ENCODE measurements around the gene MYO5A.
"Not testable (repeated sequence)": the region's sequence is repeated elsewhere in the genome, so short reads cannot be mapped to it uniquely, and the experiment has no call there.

Gene MYO5A

GRCh38 chr15:52462806-52463360 lies 65.8 kb downstream of the MYO5A start:
- Histone ChIP-seq H3K36me3 (ENCODE audit: control insufficient read depth in 2 of 2, insufficient read depth in 2 of 2, low read length in 2 of 2) (no peaks in the 10 kb centered on the region), H3K9me3 (ENCODE audit: control insufficient read depth in 2 of 2, low read length in 2 of 2) (peaks cover 0 to 2% of the 10 kb centered on the region in 2 donors), H3K4me3 (ENCODE audit: low read length in 2 of 2) (no peak overlapping the region), H3K4me1 (ENCODE audit: control insufficient read depth, insufficient read depth, low read length) (no peaks in the 10 kb centered on the region), H3K27me3 (ENCODE audit: control insufficient read depth in 1 of 2, insufficient read depth in 2 of 2, low read length in 2 of 2) (no peaks in the 10 kb centered on the region), H3K27ac (ENCODE audit: low read length) (no peak overlapping the region), H3K9ac (ENCODE audit: low read length in 2 of 2) (no peak overlapping the region)

GRCh38 chr15:52459701-52460100 lies 69.0 kb downstream of the MYO5A start:
- not testable (repeated sequence) for H3K27me3 ChIP-seq (ENCODE audit: control insufficient read depth in 1 of 2, insufficient read depth in 2 of 2, low read length in 2 of 2); H3K4me3 ChIP-seq (ENCODE audit: low read length in 2 of 2); H3K27ac ChIP-seq (ENCODE audit: low read length); H3K36me3 ChIP-seq (ENCODE audit: control insufficient read depth in 2 of 2, insufficient read depth in 2 of 2, low read length in 2 of 2); H3K9ac ChIP-seq (ENCODE audit: low read length in 2 of 2); H3K4me1 ChIP-seq (ENCODE audit: control insufficient read depth, insufficient read depth, low read length); H3K9me3 ChIP-seq (ENCODE audit: control insufficient read depth in 2 of 2, low read length in 2 of 2)

DNA sequence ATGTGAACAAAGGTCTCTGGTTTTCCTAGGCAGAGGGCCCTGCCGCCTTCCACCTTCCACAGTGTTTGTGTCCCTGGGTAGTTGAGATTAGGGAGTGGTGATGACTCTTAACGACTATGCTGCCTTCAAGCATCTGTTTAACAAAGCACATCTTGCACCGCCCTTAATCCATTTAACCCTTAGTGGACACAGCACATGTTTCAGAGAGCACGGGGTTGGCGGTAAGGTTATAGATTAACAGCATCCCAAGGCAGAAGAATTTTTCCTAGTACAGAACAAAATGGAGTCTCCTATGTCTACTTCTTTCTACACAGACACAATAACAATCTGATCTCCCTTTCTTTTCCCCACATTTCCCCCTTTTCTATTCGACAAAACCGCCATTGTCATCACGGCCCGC lies 69.4 kb downstream of the MYO5A start:
- H3K27me3 ChIP-seq (ENCODE audit: control insufficient read depth in 1 of 2, insufficient read depth in 2 of 2, low read length in 2 of 2); H3K9ac ChIP-seq (ENCODE audit: low read length in 2 of 2); H3K4me1 ChIP-seq (ENCODE audit: control insufficient read depth, insufficient read depth, low read length); H3K9me3 ChIP-seq (ENCODE audit: control insufficient read depth in 2 of 2, low read length in 2 of 2); H3K36me3 ChIP-seq (ENCODE audit: control insufficient read depth in 2 of 2, insufficient read depth in 2 of 2, low read length in 2 of 2); H3K4me3 ChIP-seq (ENCODE audit: low read length in 2 of 2); H3K27ac ChIP-seq (ENCODE audit: low read length): not testable (repeated sequence)

DNA sequence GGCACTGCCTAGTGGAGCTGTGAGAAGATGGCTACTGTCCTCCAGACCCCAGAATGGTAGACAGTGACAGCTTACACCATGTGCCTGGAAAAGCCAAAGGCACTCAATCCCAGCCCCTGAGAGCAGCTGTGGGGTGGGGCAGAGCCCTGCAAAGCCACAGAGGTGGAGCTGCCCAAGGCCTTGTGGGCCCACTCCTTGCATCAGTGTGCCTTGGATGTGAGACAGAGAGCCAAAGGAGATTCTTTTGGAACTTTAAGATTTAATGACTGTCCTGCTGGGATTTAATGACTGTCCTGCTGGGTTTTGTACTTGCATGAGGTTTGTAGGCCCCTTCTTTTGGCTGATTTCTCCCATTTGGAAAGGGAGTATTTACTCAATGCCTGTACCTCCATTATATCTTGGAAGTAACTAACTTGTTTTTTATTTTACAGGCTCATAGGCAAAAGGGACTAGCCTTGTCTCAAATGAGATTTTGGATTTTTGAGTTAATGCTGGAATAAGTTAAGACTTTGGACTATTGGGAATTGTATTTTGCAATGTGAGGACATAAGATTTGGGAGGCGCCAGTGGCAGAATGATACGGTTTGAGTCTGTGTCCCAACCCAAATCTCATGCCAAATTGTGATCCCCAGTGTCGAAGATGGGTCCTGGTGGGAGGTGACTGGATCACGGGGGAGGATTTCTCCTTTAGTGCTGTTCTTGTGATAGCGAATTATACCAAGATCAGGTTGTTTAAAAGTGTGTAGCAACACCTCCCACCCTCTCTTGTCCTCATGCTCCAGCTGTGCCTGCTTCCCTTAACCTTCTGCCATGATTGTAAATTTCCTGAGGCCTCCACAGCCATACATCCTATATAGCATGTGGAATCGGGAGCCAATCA lies 80.4 kb downstream of the MYO5A start:
- no peak overlapping the region for H3K4me3 ChIP-seq (ENCODE audit: low read length in 2 of 2)
- H3K36me3 ChIP-seq (ENCODE audit: control insufficient read depth in 2 of 2, insufficient read depth in 2 of 2, low read length in 2 of 2): no peaks in the 10 kb centered on the region
- H3K4me1 ChIP-seq (ENCODE audit: control insufficient read depth, insufficient read depth, low read length): peaks cover 4% of the 10 kb centered on the region
- no peak overlapping the region for H3K27ac ChIP-seq (ENCODE audit: low read length)
- H3K27me3 ChIP-seq (ENCODE audit: control insufficient read depth in 1 of 2, insufficient read depth in 2 of 2, low read length in 2 of 2): no peaks in the 10 kb centered on the region
- no peak overlapping the region for H3K9ac ChIP-seq (ENCODE audit: low read length in 2 of 2)
- H3K9me3 ChIP-seq (ENCODE audit: control insufficient read depth in 2 of 2, low read length in 2 of 2): no peaks in the 10 kb centered on the region

DNA sequence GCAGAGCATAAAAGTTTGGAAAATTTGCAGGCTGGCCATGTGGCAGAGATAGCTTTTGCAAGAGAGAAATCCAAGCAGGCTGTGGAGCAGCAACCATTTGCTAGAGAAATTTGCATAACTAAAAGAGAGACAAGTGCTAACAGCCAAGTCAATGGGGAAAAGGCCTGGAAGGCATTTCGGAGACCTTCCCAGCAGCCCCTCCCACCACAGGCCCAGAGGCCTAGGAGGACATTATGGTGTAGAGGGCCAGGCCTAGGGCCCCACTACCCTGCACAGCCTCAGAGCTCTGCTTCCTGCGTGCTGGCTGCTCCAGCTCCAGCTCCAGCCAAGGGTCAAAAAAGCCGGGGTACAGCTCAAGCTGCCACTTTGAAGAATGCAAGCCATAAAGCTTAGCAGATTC lies 82.7 kb downstream of the MYO5A start:
- peaks cover 4% of the 10 kb centered on the region for H3K4me1 ChIP-seq (ENCODE audit: control insufficient read depth, insufficient read depth, low read length)
- no peak overlapping the region for H3K27ac ChIP-seq (ENCODE audit: low read length)
- no peaks in the 10 kb centered on the region for H3K36me3 ChIP-seq (ENCODE audit: control insufficient read depth in 2 of 2, insufficient read depth in 2 of 2, low read length in 2 of 2)
- no peaks in the 10 kb centered on the region for H3K9me3 ChIP-seq (ENCODE audit: control insufficient read depth in 2 of 2, low read length in 2 of 2)
- no peak overlapping the region for H3K4me3 ChIP-seq (ENCODE audit: low read length in 2 of 2)
- H3K9ac ChIP-seq (ENCODE audit: low read length in 2 of 2): no peak overlapping the region
- no peaks in the 10 kb centered on the region for H3K27me3 ChIP-seq (ENCODE audit: control insufficient read depth in 1 of 2, insufficient read depth in 2 of 2, low read length in 2 of 2)

DNA sequence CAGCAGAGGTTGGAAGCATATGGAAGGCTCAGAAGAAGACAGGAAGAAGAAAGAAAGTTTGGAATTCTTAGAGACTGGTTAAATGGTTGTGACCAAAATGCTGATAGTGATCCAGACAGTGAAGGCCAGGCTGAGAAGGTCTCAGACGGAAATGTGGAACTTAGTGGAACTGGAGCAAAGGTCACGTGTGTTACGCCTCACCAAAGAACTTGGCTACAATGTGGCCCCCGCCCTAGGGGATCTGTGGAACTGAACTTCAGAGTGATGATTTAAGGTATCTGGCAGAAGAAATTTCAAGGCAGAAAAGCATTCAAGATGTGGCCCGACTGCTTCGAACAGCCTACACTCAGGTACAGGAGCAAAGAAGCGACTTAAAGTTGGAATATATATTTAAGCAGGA lies 83.1 kb downstream of the MYO5A start:
- Histone ChIP-seq H3K9ac (ENCODE audit: low read length in 2 of 2) (no peak overlapping the region), H3K9me3 (ENCODE audit: control insufficient read depth in 2 of 2, low read length in 2 of 2) (no peaks in the 10 kb centered on the region), H3K36me3 (ENCODE audit: control insufficient read depth in 2 of 2, insufficient read depth in 2 of 2, low read length in 2 of 2) (no peaks in the 10 kb centered on the region), H3K27ac (ENCODE audit: low read length) (no peak overlapping the region), H3K4me1 (ENCODE audit: control insufficient read depth, insufficient read depth, low read length) (peaks cover 4% of the 10 kb centered on the region), H3K27me3 (ENCODE audit: control insufficient read depth in 1 of 2, insufficient read depth in 2 of 2, low read length in 2 of 2) (no peaks in the 10 kb centered on the region), H3K4me3 (ENCODE audit: low read length in 2 of 2) (no peak overlapping the region)

DNA sequence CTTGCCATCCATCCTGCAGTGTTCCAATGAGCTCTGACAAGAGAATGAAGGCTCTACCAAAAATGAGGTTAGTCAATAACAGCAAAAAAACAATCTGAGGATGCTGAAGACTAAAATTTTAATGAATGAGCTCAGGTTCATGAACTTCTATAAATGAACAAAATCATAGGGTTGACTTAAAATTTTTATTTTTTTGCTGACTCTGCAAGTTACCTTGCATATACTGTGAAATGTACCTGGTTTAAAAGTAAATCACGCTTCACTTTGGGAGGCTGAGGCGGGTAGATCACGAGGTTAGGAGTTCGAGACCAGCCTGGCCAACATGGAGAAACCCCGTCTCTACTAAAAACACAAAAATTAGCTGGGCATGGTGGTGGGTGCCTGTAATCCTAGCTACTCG lies 85.5 kb downstream of the MYO5A start:
- H3K4me1 ChIP-seq (ENCODE audit: control insufficient read depth, insufficient read depth, low read length); H3K4me3 ChIP-seq (ENCODE audit: low read length in 2 of 2); H3K27me3 ChIP-seq (ENCODE audit: control insufficient read depth in 1 of 2, insufficient read depth in 2 of 2, low read length in 2 of 2); H3K9ac ChIP-seq (ENCODE audit: low read length in 2 of 2); H3K36me3 ChIP-seq (ENCODE audit: control insufficient read depth in 2 of 2, insufficient read depth in 2 of 2, low read length in 2 of 2); H3K27ac ChIP-seq (ENCODE audit: low read length); H3K9me3 ChIP-seq (ENCODE audit: control insufficient read depth in 2 of 2, low read length in 2 of 2): not testable (repeated sequence)

- no peak overlapping the region for H3K4me3 ChIP-seq (ENCODE audit: low read length in 2 of 2)
- no peak overlapping the region for H3K27ac ChIP-seq (ENCODE audit: low read length)
These were observed 86.8 kb downstream of the MYO5A start for GRCh38 chr15:52441841-52442240.

GRCh38 chr15:52440946-52441345 lies 87.7 kb downstream of the MYO5A start:
- Histone ChIP-seq H3K27me3 (ENCODE audit: control insufficient read depth in 1 of 2, insufficient read depth in 2 of 2, low read length in 2 of 2) (no peaks in the 10 kb centered on the region), H3K27ac (ENCODE audit: low read length) (no peak overlapping the region), H3K4me3 (ENCODE audit: low read length in 2 of 2) (no peak overlapping the region), H3K9me3 (ENCODE audit: control insufficient read depth in 2 of 2, low read length in 2 of 2) (no peaks in the 10 kb centered on the region), H3K4me1 (ENCODE audit: control insufficient read depth, insufficient read depth, low read length) (peaks cover 6% of the 10 kb centered on the region), H3K36me3 (ENCODE audit: control insufficient read depth in 2 of 2, insufficient read depth in 2 of 2, low read length in 2 of 2) (no peaks in the 10 kb centered on the region), H3K9ac (ENCODE audit: low read length in 2 of 2) (no peak overlapping the region)

More at GRCh38 chr15:52441841-52442240, 86.8 kb downstream of the MYO5A start:
- Histone ChIP-seq H3K9ac (ENCODE audit: low read length in 2 of 2) (no peak overlapping the region), H3K9me3 (ENCODE audit: control insufficient read depth in 2 of 2, low read length in 2 of 2) (no peaks in the 10 kb centered on the region), H3K27me3 (ENCODE audit: control insufficient read depth in 1 of 2, insufficient read depth in 2 of 2, low read length in 2 of 2) (no peaks in the 10 kb centered on the region), H3K36me3 (ENCODE audit: control insufficient read depth in 2 of 2, insufficient read depth in 2 of 2, low read length in 2 of 2) (no peaks in the 10 kb centered on the region), H3K4me1 (ENCODE audit: control insufficient read depth, insufficient read depth, low read length) (peaks cover 8% of the 10 kb centered on the region)

DNA sequence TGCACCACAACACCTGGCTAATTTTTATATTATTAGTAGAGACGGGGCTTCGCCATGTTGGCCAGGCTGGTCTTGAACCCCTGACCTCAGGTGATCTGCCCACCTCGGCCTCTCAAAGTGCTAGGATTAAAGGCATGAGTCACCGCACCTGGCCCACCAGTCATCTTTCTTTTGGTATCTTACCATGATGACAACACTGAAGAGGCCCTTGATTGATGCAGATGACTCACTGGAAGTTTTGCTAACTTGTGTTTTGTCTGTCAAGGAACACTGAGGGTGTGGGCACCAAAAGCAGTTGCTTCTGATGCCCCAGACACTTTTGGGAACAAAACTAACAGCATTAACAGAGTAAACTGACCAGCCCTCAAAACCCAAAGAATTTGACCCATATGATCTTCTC lies 88.3 kb downstream of the MYO5A start:
- Histone ChIP-seq H3K27me3 (ENCODE audit: control insufficient read depth in 1 of 2, insufficient read depth in 2 of 2, low read length in 2 of 2) (no peaks in the 10 kb centered on the region), H3K4me3 (ENCODE audit: low read length in 2 of 2) (no peak overlapping the region), H3K9ac (ENCODE audit: low read length in 2 of 2) (no peak overlapping the region), H3K27ac (ENCODE audit: low read length) (no peak overlapping the region), H3K9me3 (ENCODE audit: control insufficient read depth in 2 of 2, low read length in 2 of 2) (no peaks in the 10 kb centered on the region), H3K36me3 (ENCODE audit: control insufficient read depth in 2 of 2, insufficient read depth in 2 of 2, low read length in 2 of 2) (no peaks in the 10 kb centered on the region), H3K4me1 (ENCODE audit: control insufficient read depth, insufficient read depth, low read length) (peaks cover 3% of the 10 kb centered on the region)

- Histone ChIP-seq H3K36me3 (ENCODE audit: control insufficient read depth in 2 of 2, insufficient read depth in 2 of 2, low read length in 2 of 2) (no peaks in the 10 kb centered on the region), H3K27me3 (ENCODE audit: control insufficient read depth in 1 of 2, insufficient read depth in 2 of 2, low read length in 2 of 2) (no peaks in the 10 kb centered on the region), H3K27ac (ENCODE audit: low read length) (no peak overlapping the region), H3K9ac (ENCODE audit: low read length in 2 of 2) (no peak overlapping the region), H3K4me3 (ENCODE audit: low read length in 2 of 2) (no peak overlapping the region), H3K9me3 (ENCODE audit: control insufficient read depth in 2 of 2, low read length in 2 of 2) (no peaks in the 10 kb centered on the region), H3K4me1 (ENCODE audit: control insufficient read depth, insufficient read depth, low read length) (peaks cover 3% of the 10 kb centered on the region)
These were observed 89.2 kb downstream of the MYO5A start for GRCh38 chr15:52439470-52439869.
